GM06990 (cell line): ENCODE results near the gene ABLIM1.

ENCODE experiments used
- DNase-seq: peaks from one replicate; pipeline ENCODE4 v3.0.0-alpha.2; 2011; ENCODE audit not compliant: insufficient read length; ENCODE audit errors: extremely low read depth
- H3K27me3 ChIP-seq: replicated peaks from 2 replicates; pipeline ENCODE4 v1.6.0; 2011; ENCODE audit warnings: low read length; ENCODE audit not compliant: control insufficient read depth, insufficient read depth
- H3K36me3 ChIP-seq: 2 replicates; pipeline ENCODE4 v1.5.1; 2011; ENCODE audit warnings: low read length; ENCODE audit not compliant: control insufficient read depth, insufficient read depth
- H3K4me3 ChIP-seq: replicated peaks from 2 replicates; pipeline ENCODE4 v1.5.1; 2011; ENCODE audit warnings: low read depth, mild to moderate bottlenecking, control low read depth, low read length
- TF ChIP-seq, protein P1 (sequence below): IDR thresholded peaks from 2 replicates; pipeline ENCODE4 v1.5.1; 2011; ENCODE audit warnings: low read length, control low read depth, mild to moderate bottlenecking, inconsistent platforms; ENCODE audit not compliant: insufficient read depth, poor library complexity, severe bottlenecking

ABLIM1 gene

DNA sequence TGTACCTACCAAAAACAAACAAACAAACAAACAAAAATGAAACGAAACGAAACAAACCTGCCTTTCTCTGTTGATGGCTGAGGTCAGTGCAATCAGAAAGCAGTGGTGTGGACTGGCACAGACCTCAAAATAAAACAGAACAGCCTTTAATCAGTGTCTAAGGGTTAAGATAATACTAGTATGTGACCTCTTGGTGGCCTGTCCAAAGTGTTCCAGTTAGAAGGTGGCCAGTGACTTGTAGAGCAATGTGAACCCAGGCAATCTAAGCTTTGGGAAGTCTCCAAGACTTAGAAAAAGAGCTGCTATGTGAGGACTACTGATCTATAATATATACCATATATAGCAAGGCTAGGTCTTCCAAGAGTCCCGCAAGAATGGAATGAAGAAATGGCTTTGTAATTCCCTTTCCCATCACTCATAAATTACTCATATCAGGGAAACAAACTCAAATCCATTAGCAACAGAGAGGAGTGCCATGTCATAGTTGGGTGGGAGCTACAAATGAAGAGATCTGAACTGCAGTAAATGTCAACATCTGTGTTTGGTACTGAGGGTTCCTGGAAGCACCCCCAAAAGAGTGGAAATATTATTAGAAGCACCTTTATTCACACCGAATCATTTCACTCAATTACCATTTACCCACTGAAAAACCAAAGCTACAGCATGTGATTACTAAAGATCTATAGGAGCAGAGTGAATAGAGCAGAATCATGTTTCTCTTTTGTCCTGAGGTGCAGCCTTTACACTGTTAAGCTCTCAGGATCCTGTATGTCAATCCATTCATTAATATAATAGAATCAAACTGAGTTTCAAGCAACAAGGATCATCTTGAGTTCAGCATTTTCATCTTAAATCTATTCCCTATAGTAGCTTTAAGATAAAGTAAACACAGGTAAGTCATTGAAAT lies 28.0 kb downstream of the ABLIM1 start:
- no peak for DNase-seq
- Histone ChIP-seq H3K4me3 (no peak overlapping the region), H3K36me3 (no peaks in the 10 kb centered on the region), H3K27me3 (peaks cover 6% of the 10 kb centered on the region)
- TF ChIP-seq, protein P1, sequence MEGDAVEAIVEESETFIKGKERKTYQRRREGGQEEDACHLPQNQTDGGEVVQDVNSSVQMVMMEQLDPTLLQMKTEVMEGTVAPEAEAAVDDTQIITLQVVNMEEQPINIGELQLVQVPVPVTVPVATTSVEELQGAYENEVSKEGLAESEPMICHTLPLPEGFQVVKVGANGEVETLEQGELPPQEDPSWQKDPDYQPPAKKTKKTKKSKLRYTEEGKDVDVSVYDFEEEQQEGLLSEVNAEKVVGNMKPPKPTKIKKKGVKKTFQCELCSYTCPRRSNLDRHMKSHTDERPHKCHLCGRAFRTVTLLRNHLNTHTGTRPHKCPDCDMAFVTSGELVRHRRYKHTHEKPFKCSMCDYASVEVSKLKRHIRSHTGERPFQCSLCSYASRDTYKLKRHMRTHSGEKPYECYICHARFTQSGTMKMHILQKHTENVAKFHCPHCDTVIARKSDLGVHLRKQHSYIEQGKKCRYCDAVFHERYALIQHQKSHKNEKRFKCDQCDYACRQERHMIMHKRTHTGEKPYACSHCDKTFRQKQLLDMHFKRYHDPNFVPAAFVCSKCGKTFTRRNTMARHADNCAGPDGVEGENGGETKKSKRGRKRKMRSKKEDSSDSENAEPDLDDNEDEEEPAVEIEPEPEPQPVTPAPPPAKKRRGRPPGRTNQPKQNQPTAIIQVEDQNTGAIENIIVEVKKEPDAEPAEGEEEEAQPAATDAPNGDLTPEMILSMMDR: no peak

DNA sequence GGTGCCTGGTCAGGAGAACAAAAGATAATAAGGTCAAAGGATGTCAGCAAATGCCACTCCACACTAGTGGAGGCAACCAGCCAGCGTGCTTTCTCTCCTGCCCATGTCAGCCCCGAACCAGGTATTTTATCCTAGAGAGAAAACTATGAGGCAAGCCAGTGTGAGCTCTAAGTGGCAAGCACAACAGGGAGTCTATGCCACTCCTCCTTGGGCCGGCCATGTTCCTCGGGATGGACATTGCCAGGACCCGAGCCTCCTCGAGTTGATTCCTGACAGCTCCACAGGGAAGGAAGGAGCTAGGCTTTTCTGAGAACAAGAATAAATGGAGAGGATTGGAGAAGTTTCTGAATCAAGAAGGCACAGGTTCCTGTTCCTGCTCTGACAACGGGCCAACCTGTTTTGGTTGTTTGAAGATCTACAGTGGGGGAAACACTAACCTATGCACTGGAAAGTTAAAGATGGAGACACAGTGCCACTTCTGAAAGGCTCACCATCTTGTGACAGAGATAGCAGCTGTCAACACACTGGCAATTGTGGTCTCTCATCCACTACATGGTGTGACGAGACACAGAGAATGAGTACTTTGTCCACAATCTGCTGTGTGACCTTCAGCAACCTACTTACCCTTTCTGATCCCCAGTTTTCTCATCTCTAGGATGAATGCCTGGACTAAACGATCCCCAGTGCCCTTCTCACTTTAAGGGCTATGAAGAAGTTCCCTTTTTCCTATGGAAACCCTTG lies 28.8 kb downstream of the ABLIM1 start:
- Histone ChIP-seq H3K36me3 (no peaks in the 10 kb centered on the region), H3K4me3 (no peak overlapping the region), H3K27me3 (peaks cover 6% of the 10 kb centered on the region)
- TF ChIP-seq, protein P1: no peak
- DNase-seq: no peak

DNA sequence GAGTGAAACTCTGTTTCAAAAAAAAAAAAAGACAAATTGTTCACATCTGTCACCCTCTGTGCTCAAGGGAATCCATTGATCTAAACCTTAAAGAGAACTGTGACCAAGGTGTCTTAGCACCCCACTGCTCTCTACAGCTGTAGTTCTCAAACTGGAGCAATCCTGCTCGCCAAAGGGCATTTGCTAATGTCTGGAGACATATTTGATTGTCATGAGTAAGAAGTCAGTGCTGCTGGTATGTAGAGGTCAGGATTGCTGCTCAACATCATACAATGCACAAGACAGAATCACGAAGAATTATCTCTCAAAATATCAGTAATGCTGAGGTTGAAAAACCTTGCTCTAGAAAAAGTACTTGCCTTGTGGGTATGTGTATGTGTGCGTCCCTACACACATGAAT lies 30.0 kb downstream of the ABLIM1 start:
- DNase-seq: no peak
- TF ChIP-seq, protein P1: no peak
- Histone ChIP-seq H3K36me3 (no peaks in the 10 kb centered on the region), H3K27me3 (peaks cover 6% of the 10 kb centered on the region), H3K4me3 (no peak overlapping the region)

DNA sequence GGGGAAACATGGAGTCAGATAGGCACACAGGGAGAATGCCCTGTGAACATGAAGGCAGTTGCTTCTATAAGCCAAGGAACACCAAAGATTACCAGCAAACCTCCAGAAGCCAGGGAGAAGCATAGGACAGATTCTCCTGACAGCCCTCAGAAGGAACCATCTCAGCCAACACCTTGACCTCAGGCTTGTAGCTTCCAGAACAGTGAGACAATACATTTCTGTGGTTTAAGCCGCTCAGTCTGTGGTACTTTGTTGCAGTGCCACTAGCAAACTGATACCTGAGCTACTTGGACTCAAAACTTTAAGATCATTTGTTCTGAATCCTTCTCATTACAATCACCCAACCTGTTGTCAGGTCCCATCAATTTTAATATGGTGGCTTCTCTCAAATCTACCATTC lies 31.2 kb downstream of the ABLIM1 start:
- no peak for DNase-seq
- TF ChIP-seq, protein P1: no peak
- Histone ChIP-seq H3K36me3 (no peaks in the 10 kb centered on the region), H3K27me3 (peaks cover 6% of the 10 kb centered on the region), H3K4me3 (no peak overlapping the region)

DNA sequence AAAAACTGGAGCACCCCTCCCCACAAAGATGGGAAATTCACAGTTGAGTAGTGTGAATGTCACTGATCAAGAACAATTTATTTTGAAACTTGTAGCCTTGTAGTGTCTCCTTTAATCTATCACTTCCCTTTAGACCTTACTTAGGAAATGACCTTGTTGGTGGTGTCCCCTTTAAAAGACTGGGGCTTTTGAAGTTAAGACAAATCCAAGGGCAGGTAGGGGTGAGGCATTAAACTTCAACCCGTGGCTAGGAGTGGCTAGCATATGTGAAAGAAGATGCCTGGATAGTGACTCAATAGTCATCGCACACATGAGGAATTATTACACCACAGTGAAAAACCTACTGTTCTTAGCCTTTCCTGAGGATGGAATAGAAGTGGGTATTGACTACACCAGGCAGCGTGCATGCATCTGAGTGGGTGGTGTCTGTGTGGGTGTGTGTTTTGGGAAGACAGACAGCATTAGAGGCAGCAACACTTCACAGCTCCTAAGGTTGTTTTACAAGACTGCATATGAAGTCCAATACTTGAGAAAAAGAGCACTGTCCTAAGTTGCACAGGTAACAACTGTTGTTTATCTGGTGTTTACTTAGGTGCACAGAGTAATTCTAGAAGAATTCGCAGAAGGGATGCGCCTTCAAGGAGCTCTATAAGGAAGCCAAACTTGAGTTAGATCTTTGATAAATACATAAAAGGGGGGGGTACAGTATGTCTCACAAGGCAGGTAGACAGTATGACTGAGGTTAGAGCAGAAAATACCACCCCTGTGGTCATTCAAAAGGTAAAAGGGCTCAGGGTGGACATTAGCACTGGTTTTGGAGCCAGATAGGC lies 32.9 kb downstream of the ABLIM1 start:
- TF ChIP-seq, protein P1: no peak
- Histone ChIP-seq H3K27me3 (peaks cover 4% of the 10 kb centered on the region), H3K4me3 (no peak overlapping the region), H3K36me3 (no peaks in the 10 kb centered on the region)
- DNase-seq: no peak
